Left renal pelvis (tissue), 4 donors: Measurements from ENCODE around the gene CMTM5. TPM values are rescaled to one million over a fixed set of nuclear protein-coding genes. Genes with fewer than 3 reads are reported as not detected.
"Not testable (repeated sequence)": the region's sequence is repeated elsewhere in the genome, so short reads cannot be mapped to it uniquely, and the experiment has no call there.

Experiments
- DNase-seq, 4 donors: peaks; one replicate each; pipeline ENCODE4 v3.0.0-alpha.2; 2013; ENCODE audit warnings: low read depth in 4 of 4, low spot score in 3 of 4
- polyA plus RNA-seq, 4 donors: library from polyadenylated mRNA; unstranded; fragments of 120-200 nt; gene quantifications; one replicate each; pipeline ENCODE4 v1.2.1, GENCODE V29; 2013; ENCODE audit not compliant: insufficient read length in 4 of 4

CMTM5 gene
- polyA plus RNA-seq, 4 donors = 2.5 to 4.6 (median 3.4) TPM

GRCh38 chr14:23411563-23412525 lies 35.0 kb downstream of the CMTM5 start:
- DNase-seq = no peak

DNA sequence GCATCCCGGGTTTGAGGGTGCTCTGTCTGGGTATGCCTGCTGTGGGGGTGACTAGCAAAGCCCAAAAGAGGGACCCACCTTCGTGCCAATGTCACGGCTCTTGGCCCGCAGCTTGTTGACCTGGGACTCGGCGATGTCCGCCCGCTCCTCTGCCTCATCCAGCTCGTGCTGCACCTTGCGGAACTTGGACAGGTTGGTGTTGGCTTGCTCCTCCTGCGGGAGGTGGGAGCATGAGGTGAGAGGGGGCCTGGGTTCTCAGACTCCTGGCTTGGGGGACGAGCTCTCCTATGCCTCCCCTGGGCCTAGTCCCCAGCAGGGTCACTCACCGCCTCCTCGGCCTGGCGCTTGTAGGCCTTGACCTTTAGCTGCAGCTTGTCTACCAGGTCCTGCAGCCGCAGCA lies 36.8 kb downstream of the CMTM5 start:
- no peak for DNase-seq

DNA sequence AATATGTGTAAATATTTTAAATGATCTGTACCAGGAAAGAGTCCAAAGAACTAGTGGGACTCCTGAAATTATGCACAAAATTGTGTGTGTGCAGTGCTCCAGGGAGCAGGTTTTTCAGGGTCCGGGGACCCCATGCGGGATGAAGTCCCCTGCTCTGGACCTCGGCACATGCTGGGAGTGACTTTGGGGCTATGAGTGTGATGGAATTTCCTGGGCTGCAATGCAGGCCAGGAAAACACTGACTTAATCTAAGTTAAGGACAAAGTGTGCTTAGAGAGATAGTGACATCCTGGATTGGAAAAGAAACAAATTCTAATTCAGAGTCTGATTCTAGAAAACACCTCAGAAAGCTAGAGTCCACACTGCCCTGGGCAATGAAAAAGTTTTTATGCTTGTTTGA lies 37.4 kb downstream of the CMTM5 start:
- DNase-seq = no peak

DNA sequence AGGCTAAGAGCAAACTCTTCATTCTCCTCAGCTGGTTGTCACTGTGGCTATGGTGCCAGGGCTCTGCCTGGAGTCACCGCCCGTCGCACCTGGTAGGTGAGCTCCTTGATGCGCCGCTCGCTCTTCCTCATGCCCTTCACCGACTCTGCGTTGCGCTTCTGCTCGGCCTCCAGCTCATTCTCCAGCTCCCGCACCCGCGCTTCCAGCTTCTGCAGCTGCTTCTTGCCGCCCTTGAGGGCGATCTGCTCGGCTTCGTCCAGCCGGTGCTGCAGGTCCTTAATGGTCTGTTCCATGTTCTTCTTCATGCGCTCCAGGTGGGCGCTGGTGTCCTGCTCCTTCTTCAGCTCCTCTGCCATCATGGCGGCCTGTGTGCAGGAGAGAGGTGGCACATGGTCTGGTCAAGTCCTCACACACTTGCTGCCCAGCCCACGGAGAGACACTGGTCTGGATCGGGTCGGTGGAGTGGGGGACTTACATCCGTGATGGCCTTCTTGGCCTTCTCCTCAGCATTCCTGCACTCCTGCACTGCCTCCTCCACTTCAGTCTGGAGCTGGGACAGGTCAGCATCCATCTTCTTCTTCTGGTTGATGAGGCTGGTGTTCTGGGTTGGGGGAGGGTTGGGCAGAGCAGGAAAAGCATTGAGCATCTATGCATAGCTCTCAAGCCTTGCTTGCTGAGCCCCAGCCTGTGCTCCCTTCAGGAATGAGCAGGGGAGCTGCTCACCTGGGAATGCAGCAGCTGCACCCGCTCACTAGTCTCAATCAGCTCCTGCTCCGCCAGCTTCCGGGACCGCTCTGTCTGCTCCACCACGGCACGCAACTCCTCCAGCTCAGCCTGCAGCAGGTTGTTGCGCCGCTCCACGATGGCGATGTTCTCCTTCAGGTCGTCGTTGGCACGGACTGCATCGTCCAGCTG lies 38.3 kb downstream of the CMTM5 start:
- DNase-seq = no peak

GRCh38 chr14:23415821-23416778 lies 39.3 kb downstream of the CMTM5 start:
- no peak for DNase-seq

- no peak for DNase-seq
Measured at GRCh38 chr14:23416801-23417200, 40.0 kb downstream of the CMTM5 start.

DNA sequence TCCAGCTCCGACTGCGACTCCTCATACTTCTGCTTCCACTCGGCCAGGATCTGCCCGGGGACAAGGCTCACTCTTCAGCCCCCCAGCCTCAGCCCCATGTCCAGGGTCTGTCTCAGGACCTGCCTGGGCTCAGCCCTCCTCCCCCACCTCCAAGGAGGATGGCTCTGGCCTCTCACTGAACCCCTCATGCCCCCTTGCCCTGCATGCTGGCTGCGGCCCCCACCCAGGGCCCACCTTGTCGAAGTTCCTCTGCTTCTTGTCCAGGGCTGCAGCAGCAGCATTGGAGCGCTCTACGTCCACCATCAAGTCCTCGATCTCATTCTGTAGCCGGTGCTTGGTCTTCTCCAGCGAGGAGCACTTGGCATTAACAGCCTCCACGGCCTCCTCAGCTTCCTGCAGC lies 40.4 kb downstream of the CMTM5 start:
- not testable (repeated sequence) for DNase-seq

- DNase-seq = no peak
Measured at GRCh38 chr14:23418021-23418420, 41.2 kb downstream of the CMTM5 start.

GRCh38 chr14:23419646-23420045 lies 42.8 kb downstream of the CMTM5 start:
- DNase-seq = not testable (repeated sequence)

DNA sequence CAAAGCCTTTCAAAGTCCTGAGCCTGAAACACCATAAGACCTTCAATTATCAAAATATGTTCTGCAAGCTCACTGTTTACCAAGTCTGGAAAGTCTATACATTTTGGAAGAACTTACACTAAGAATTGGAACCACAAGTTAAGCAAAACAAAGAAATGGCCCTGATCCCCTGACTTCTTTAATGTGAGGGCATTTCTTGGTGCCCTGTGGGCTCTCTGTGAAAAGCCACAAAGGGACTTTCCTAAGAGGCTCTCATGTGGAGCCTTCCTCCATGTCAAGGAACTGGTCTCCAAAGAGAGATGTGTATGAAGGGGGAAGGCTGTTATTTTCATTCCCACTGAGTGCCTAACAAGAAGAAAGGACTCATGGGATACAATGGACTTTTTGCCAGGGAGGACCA lies 44.7 kb downstream of the CMTM5 start:
- DNase-seq = no peak

- no peak for DNase-seq
Measured at GRCh38 chr14:23423657-23424056, 46.8 kb downstream of the CMTM5 start.

- DNase-seq = no peak
Measured at GRCh38 chr14:23425169-23425568, 48.3 kb downstream of the CMTM5 start.

DNA sequence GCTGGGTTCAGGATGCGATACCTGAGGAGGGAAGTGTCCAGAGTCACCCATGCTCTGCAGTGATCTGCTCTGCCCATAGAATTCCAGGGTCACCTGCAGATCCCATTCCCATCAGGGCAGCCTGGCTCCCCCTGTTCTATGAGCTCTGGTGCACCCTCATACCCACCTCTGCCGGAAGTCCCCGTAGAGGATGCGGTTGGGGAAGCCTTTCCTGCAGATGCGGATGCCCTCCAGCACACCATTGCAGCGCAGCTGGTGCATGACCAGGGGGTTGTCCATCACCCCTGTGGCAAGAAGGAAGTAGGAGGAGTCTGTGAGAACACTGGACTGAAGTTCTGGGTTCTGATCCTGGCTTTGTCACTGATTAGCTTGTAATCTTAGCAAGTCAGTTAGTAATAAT lies 49.0 kb downstream of the CMTM5 start:
- not testable (repeated sequence) for DNase-seq

GRCh38 chr14:23428686-23429495 lies 52.0 kb downstream of the CMTM5 start:
- no peak for DNase-seq

Other genes starting within 250 kb of the CMTM5 start
- gene SLC7A8, start 193.4 kb upstream of the CMTM5 start, polyA plus RNA-seq = 100 to 1,000 TPM in 1 of 4 donors, 10 to 100 TPM in 3; 16.8 to 100 (median 89.4) TPM
- gene RNF212B, start 139.1 kb upstream of the CMTM5 start, polyA plus RNA-seq = 1 to 10 TPM in 3 of 4 donors, under 1 TPM in 1; 0.22 to 1.8 (median 1.5) TPM
- gene HOMEZ, start 90.9 kb upstream of the CMTM5 start, polyA plus RNA-seq = 10 to 100 TPM; 11.2 to 28.1 (median 24.8) TPM
- 10 to 100 TPM; 17.4 to 31.5 (median 25.0) TPM for gene PPP1R3E, start 74.2 kb upstream of the CMTM5 start, polyA plus RNA-seq
- 10 to 100 TPM; 34.8 to 44.0 (median 39.3) TPM for gene BCL2L2, start 70.2 kb upstream of the CMTM5 start, polyA plus RNA-seq
- 100 to 1,000 TPM; 157 to 374 (median 252) TPM for gene PABPN1, start 55.6 kb upstream of the CMTM5 start, polyA plus RNA-seq
- 10 to 100 TPM; 56.2 to 72.7 (median 58.1) TPM for gene SLC22A17, start 24.2 kb upstream of the CMTM5 start, polyA plus RNA-seq
- gene EFS, start 11.9 kb upstream of the CMTM5 start, polyA plus RNA-seq = 10 to 100 TPM; 35.4 to 66.8 (median 46.1) TPM
- not detected for gene IL25, start 4.2 kb upstream of the CMTM5 start, polyA plus RNA-seq
- under 1 TPM; 0.16 to 0.27 (median 0.17) TPM for gene MYH6, start 31.2 kb downstream of the CMTM5 start, polyA plus RNA-seq
- gene MYH7, start 58.6 kb downstream of the CMTM5 start, polyA plus RNA-seq = under 1 TPM; 0.10 to 0.30 (median 0.21) TPM
- 10 to 100 TPM; 50.3 to 70.5 (median 67.0) TPM for gene NGDN, start 92.7 kb downstream of the CMTM5 start, polyA plus RNA-seq
- gene ZFHX2, start 174.7 kb downstream of the CMTM5 start, polyA plus RNA-seq = 1 to 10 TPM; 2.1 to 9.1 (median 7.8) TPM
- gene THTPA, start 179.2 kb downstream of the CMTM5 start, polyA plus RNA-seq = 10 to 100 TPM; 13.6 to 20.7 (median 17.4) TPM
- gene AP1G2, start 190.7 kb downstream of the CMTM5 start, polyA plus RNA-seq = 100 to 1,000 TPM in 1 of 4 donors, 10 to 100 TPM in 3; 47.5 to 119 (median 73.7) TPM
- 10 to 100 TPM in 2 of 4 donors, 1 to 10 TPM in 2; 9.5 to 18.9 (median 11.1) TPM for gene JPH4, start 201.7 kb downstream of the CMTM5 start, polyA plus RNA-seq